Nephron (organoid): ENCODE measurements around the gene HTR5A.

Source experiments
- H3K27ac Mint-ChIP-seq, 3 experiments: 2 replicates each; pipeline ENCODE4 v1.8.0; 2020; ENCODE audit warnings: mixed read lengths in 3 of 3, mild to moderate bottlenecking in 2 of 3, moderate library complexity in 1 of 3
- H3K27me3 Mint-ChIP-seq: 2 replicates; pipeline ENCODE4 v1.8.0; 2021; ENCODE audit warnings: low read depth, mild to moderate bottlenecking, moderate library complexity, mixed read lengths
- H3K36me3 Mint-ChIP-seq: 2 replicates; pipeline ENCODE4 v1.8.0; 2020; ENCODE audit warnings: low read depth, mixed read lengths
- H3K4me1 Mint-ChIP-seq: 2 replicates; pipeline ENCODE4 v1.8.0; 2020; ENCODE audit warnings: mixed read lengths
- H3K4me3 Mint-ChIP-seq, 3 experiments: 2 replicates each; pipeline ENCODE4 v1.8.0; 2020; ENCODE audit warnings: mild to moderate bottlenecking in 3 of 3, mixed read lengths in 3 of 3, moderate library complexity in 2 of 3
- H3K9me3 Mint-ChIP-seq: 2 replicates; pipeline ENCODE4 v1.8.0; 2020; ENCODE audit warnings: mixed read lengths
- CTCF ChIP-seq, 3 experiments: fragments of 200-600 bp; sonication (generic); IDR thresholded peaks; one replicate each; pipeline ENCODE4 v1.5.0; 2021; ENCODE audit warnings: antibody characterized with exemption in 3 of 3; ENCODE audit not compliant: unreplicated experiment in 3 of 3

HTR5A gene

GRCh38 chr7:155122831-155123230 is 52.7 kb downstream of the HTR5A start:
- Mint-ChIP-seq H3K36me3 (no peaks in the 10 kb centered on the region), H3K9me3 (peaks cover 14% of the 10 kb centered on the region), H3K4me3 (no peak overlapping the region), H3K27ac (no peak overlapping the region), H3K27me3 (no peaks in the 10 kb centered on the region), H3K4me1 (no peaks in the 10 kb centered on the region)
- TF ChIP-seq CTCF (IDR thresholded peaks at IDR 0.05; ENCODE audit: unreplicated experiment in 3 of 3): no peak

- TF ChIP-seq CTCF (IDR thresholded peaks at IDR 0.05; ENCODE audit: unreplicated experiment in 3 of 3): no peak
- Mint-ChIP-seq H3K27me3 (no peaks in the 10 kb centered on the region), H3K36me3 (no peaks in the 10 kb centered on the region), H3K27ac (no peak overlapping the region), H3K4me1 (no peaks in the 10 kb centered on the region), H3K9me3 (peaks cover 14% of the 10 kb centered on the region), H3K4me3 (no peak overlapping the region)
These were observed 53.3 kb downstream of the HTR5A start for GRCh38 chr7:155123413-155123812.

GRCh38 chr7:155124706-155125105 is 54.6 kb downstream of the HTR5A start:
- Mint-ChIP-seq H3K27ac (no peak overlapping the region), H3K4me3 (no peak overlapping the region), H3K9me3 (peaks cover 12% of the 10 kb centered on the region), H3K4me1 (no peaks in the 10 kb centered on the region), H3K36me3 (no peaks in the 10 kb centered on the region), H3K27me3 (peaks cover 2% of the 10 kb centered on the region)
- no peak for TF ChIP-seq CTCF (IDR thresholded peaks at IDR 0.05; ENCODE audit: unreplicated experiment in 3 of 3)

- no peak overlapping the region for H3K27ac Mint-ChIP-seq
- H3K9me3 Mint-ChIP-seq: no peaks in the 10 kb centered on the region
- TF ChIP-seq CTCF (IDR thresholded peaks at IDR 0.05; ENCODE audit: unreplicated experiment in 3 of 3): no peak
- H3K36me3 Mint-ChIP-seq: no peaks in the 10 kb centered on the region
- H3K4me1 Mint-ChIP-seq: no peaks in the 10 kb centered on the region
- H3K4me3 Mint-ChIP-seq: no peak overlapping the region
- peaks cover 6% of the 10 kb centered on the region for H3K27me3 Mint-ChIP-seq
These were observed 59.1 kb downstream of the HTR5A start for GRCh38 chr7:155129186-155129585.

GRCh38 chr7:155129789-155130188 is 59.7 kb downstream of the HTR5A start:
- no peaks in the 10 kb centered on the region for H3K4me1 Mint-ChIP-seq
- no peaks in the 10 kb centered on the region for H3K9me3 Mint-ChIP-seq
- H3K4me3 Mint-ChIP-seq: no peak overlapping the region
- TF ChIP-seq CTCF (IDR thresholded peaks at IDR 0.05; ENCODE audit: unreplicated experiment in 3 of 3): no peak
- no peaks in the 10 kb centered on the region for H3K36me3 Mint-ChIP-seq
- H3K27me3 Mint-ChIP-seq: peaks cover 6% of the 10 kb centered on the region
- no peak overlapping the region for H3K27ac Mint-ChIP-seq

GRCh38 chr7:155130493-155130892 is 60.4 kb downstream of the HTR5A start:
- Mint-ChIP-seq H3K27me3 (peaks cover 6% of the 10 kb centered on the region), H3K4me1 (no peaks in the 10 kb centered on the region), H3K4me3 (no peak overlapping the region), H3K27ac (no peak overlapping the region), H3K36me3 (no peaks in the 10 kb centered on the region), H3K9me3 (no peaks in the 10 kb centered on the region)
- no peak for TF ChIP-seq CTCF (IDR thresholded peaks at IDR 0.05; ENCODE audit: unreplicated experiment in 3 of 3)
